ENCODE results near the gene FAM83F.

GRCh38 chr22:39979458-39979857 is 15.3 kb upstream of the FAM83F start:
- TF ChIP-seq CTCF (IDR thresholded peaks at IDR 0.05; ENCODE audit: low read depth, low read length, missing input control) (no peak), ZBTB33 (IDR thresholded peaks at IDR 0.05) (no peak)
